GM21526 (cell line): Measurements from ENCODE around the gene DIPK1B.

Source experiments
- ATAC-seq: cut with Tn5 transposase; IDR thresholded peaks from one replicate; pipeline ENCODE4 v1.9.1; 2021; ENCODE audit warnings: moderate library complexity; ENCODE audit not compliant: unreplicated experiment, low FRiP score

DIPK1B gene

GRCh38 chr9:136711751-136712689 lies at the start of gene DIPK1B:
Gene DIPK1B (plus strand): TSS chr9:136712572. CDS start chr9:136712666, 94 bp downstream.
- no peak for ATAC-seq

DNA sequence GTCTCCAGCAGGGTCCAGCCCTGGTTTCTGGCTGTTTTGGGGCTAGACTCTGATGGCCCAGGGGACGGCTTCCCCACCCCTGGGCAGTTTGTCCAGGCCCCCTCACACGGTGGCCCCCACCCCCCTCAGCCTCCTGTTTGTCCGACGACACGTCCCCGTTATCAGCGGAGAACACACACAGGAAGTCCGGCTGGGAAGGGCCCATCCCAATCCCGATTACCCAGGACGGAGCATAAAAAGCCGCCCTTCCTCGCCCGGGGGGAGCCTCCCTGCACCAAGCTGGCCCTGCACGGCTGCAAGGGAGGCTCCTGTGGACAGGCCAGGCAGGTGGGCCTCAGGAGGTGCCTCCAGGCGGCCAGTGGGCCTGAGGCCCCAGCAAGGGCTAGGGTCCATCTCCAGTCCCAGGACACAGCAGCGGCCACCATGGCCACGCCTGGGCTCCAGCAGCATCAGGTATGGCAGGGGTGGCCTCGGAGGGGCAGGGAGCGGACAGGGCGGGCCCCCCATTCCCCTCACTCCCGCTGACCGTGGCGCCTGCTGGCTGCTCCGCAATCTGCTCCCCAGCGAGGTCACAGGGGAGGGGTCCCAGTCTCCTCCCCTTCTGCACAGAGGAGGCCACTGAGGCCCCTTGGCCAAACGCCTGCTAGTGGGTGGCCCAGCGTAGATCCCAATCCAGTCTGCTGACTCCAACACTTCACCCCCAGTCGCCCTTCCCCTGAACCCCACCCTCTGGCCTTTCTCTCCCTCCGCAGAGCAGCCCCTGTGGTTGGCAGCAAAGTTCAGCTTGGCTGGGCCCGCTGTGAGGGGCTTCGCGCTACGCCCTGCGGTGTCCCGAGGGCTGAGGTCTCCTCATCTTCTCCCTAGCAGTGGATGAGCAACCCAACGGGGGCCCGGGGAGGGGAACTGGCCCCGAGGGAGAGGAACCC lies 49.5 kb upstream of the DIPK1B start, which contains the start of gene EGFL7:
Gene EGFL7 (plus strand): TSS at position 261 of the 926 bp plus-strand sequence. CDS start 5,367 bp downstream, outside the sequence.
- no peak for ATAC-seq

GRCh38 chr9:136664000-136664915 lies 48.1 kb upstream of the DIPK1B start:
- ATAC-seq, result no peak

- no peak for ATAC-seq
These were observed 47.2 kb upstream of the DIPK1B start for GRCh38 chr9:136665111-136665703.

DNA sequence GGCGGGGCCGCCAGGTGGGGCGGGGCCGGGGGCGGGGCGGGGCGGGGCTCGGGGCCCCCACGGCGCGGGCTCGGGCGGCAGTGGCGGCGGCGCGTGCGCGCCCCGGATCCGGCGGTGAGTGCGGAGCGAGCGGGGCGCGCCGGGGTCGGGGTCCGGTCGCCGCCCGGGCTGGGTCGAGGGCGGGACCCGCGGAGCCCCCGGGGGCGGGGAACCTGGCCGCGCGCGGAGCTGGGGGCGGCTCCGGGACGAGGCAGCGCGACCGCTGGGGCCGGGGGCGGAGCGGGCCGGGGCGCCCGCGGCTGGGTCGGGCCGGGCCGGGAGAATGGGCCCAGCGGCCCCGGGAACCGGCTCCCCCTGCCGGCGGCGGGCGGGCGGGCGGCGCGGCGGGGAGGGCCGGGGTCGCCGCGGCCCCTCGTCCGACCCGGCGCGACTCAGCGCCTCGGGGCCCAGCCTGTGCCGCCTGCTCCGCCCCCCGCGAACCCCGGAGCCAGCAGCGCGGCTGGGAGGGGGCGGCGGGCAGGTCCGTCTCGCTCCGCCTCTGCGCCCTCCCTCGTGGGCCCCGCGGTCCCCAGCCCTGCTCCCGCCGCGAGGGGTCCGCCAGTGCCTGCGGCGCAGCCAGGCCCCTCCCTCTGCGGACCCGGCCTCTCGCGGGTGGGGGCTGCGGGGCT lies 46.5 kb upstream of the DIPK1B start:
- ATAC-seq, result no peak

- no peak for ATAC-seq
These were observed 45.8 kb upstream of the DIPK1B start for GRCh38 chr9:136666372-136667213.

GRCh38 chr9:136667214-136667939 lies 45.0 kb upstream of the DIPK1B start:
- ATAC-seq, result no peak

DNA sequence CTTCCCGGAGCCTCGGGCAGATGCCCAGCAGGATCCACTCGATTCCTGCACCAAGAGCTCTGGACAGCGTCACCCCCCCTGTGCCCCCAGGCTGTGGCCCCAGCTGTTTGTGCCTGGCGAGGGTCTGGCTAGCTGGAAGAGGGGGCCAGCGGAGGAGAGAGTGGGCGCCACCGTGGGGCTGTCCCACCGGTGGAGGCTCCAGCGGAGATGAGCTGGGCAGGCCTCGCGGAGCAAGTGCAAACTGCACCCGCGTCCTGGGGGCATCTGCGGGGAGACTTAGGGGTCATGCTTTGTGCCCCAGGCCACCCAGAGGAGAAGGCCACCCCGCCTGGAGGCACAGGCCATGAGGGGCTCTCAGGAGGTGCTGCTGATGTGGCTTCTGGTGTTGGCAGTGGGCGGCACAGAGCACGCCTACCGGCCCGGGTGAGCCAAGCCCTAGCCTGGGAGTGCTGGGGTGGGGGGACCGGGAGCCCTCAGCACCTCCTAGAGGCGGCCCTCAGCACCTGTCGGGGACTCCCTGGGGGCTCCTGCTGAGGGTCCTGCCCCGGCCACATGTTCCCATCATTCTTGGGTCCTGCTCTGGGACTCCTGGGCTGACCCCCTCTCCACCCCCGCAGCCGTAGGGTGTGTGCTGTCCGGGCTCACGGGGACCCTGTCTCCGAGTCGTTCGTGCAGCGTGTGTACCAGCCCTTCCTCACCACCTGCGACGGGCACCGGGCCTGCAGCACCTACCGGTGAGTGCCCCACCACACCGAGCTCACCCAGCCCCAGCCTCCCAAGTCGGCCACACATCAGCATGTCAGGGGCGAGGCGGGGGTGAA lies 44.2 kb upstream of the DIPK1B start:
- no peak for ATAC-seq

- no peak for ATAC-seq
These were observed 43.2 kb upstream of the DIPK1B start for GRCh38 chr9:136668983-136669790.

- ATAC-seq, result no peak
These were observed 42.4 kb upstream of the DIPK1B start for GRCh38 chr9:136669791-136670464.

DNA sequence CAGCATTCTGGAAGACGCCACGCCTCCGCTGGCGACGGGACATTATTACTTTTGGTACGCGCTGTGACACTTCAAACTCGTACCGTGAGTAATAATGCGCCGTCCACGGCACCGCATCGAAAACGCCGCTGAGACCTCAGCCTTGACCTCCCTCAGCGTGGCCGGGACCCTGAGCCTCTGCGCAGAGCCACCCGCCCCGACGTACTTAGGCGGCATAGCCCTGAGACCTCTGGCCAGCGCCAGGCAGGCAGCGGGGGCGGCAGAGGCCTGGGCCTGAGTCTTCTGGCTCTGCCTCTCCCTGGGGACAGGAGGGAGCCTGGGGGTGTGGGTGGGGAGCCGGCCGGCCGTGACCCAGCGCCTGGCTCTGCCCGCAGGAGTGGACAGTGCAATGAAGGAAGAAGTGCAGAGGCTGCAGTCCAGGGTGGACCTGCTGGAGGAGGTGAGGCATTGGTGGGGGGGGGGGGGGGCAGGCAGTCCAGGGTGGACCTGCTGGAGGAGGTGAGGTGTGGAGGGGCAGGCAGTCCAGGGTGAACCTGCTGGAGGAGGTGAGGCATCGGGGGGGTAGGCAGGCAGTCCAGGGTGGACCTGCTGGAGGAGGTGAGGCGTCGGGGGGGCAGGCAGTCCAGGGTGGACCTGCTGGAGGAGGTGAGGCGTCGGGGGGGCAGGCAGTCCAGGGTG lies 41.7 kb upstream of the DIPK1B start:
- ATAC-seq, result no peak

- ATAC-seq, result no peak
These were observed 41.1 kb upstream of the DIPK1B start for GRCh38 chr9:136671254-136671614.

GRCh38 chr9:136671646-136672430 lies 40.5 kb upstream of the DIPK1B start:
- ATAC-seq, result no peak

GRCh38 chr9:136672431-136673087 lies 39.8 kb upstream of the DIPK1B start:
- ATAC-seq, result no peak
